ENCODE results near the gene MRPL30.

- TF ChIP-seq POLR2A (IDR thresholded peaks at IDR 0.05; ENCODE audit: low read depth, low read length) (no peak), POLR2AphosphoS5 (IDR thresholded peaks at IDR 0.05; ENCODE audit: low read depth, low read length) (no peak), TAF1 (IDR thresholded peaks at IDR 0.05; ENCODE audit: borderline replicate concordance, low read depth, low read length) (no peak)
These were observed 628 bp downstream of the MRPL30 start for GRCh38 chr2:99181624-99182000.
